NCI-H345 treated with DMSO at 0.1 percent for 48 hours (cell line): ENCODE results near the gene NDUFAF8.

Experiments
- DNase-seq: peaks from one replicate; lab custom pipeline; 2025; ENCODE audit not compliant: unreplicated experiment; lab: John Stamatoyannopoulos, UW

Gene NDUFAF8

DNA sequence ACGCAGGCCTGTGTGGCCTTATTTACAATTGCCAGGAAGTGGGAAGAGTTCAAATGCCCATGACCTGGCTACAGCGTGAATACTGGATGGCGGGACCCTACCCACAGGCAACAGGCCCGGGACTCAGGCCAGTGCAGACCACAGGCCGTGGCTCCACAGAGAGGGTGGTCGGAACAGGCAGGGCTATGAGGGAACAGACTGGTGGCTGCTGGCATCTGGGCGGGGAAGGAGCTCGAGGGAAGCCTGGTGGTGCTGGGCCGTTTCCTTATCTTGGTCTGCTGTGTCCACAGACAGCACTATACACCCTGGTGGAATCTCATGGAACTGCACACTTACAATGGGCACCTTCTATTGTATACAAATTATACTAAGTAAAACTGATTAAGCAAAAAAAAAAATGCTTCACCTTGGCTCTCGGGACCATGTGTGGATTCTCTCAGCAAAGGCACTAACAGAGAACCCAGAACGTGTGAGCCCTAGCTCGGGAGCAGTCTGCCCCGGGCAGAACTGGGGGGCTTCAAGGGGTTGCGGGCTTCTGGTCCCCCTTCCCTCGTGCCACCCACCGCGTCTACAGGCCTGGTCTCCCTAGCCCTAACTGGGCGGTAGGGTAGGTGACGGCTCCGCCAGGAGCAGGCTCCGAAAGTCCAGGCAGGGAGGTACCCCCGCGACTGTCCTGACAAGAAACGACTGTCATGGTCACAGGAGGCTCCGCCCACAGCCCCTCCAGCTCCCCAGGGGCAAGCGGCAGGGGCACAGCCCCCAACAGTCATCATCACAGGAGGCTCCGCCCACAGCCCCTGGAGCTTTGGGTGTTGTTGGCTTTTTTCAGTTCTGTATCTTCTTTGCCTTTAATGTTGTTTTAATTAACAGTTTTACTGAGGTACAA lies 38.2 kb upstream of the NDUFAF8 start:
- peak; percentile 5 for DNase-seq

DNA sequence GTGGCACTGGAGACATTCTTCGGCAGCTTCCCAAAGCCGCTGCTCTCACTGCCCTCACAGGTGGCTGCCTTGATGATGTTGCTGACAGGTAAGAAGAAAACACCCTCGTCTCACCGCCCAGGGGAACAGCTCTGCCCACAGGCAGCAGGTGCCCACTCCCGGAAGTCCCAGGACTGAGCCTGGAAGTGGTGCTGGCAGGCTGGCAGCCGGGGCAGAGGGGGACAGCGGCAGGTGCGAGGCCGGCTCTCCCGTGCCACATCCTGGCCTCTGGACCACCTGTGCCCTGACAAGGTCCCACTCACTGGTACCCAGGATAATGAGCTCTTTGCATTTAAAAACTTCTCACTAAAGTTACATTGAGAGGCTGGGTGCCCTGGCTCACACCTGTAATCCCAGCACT lies 36.8 kb upstream of the NDUFAF8 start:
- no peak for DNase-seq

GRCh38 chr17:81203136-81203535 lies 36.0 kb upstream of the NDUFAF8 start:
- no peak for DNase-seq

DNA sequence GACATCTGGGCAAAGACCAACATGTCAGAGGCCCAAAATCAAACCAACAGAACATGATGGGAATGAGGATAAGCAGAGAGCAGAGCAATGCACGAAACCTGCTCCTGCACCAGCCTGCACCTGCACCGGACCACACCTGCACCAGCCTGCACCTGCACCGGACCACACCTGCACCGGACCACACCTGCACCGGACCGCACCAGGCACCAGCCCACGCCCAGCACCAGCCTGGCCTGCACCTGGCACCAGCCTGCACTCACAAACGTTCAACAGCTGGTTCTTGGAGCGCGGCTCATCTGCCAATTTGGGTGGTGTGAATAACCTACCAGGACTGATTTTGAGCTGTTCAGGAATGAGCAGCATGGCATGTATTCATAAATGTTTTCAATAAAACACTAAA lies 34.5 kb upstream of the NDUFAF8 start:
- DNase-seq, result no peak

DNA sequence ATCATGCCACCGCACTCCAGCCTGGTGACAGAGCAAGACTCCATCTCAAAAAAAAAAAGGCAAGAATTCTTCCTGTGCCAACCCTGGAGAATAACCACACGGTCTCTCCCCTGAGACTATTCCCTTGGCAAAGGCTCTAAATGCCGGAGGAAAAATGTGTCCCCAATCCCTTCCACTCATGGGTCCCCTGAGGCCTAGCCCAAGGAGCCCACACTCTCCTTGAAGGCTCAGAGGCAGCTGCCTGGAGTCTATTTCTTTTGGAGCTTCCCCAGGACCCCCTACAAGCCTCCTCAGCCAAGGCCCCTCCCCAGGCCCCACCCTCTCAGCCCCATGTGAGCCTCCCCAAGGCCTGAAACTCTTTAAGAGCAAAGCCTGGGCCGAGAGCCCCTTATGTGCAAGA lies 33.0 kb upstream of the NDUFAF8 start:
- no peak for DNase-seq

DNA sequence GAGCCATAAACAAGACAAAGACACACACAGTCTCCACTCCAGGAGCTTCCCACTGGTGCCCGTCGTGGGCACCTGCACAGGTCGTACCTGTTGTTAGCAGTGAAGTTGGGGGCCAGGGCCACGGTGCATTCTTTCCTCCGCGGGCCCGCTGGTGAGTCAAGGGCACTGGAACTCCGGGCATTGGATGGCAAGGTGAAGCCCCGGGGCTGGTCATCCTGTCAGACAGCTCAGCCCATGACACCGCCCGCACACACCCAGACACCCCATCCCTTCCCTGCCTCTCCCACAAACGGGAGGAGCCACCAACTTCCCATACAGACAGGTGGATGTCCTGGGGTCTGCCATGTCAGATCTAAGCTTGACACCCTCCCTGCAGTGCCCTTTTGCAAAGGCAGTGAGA lies 32.5 kb upstream of the NDUFAF8 start:
- no peak for DNase-seq

DNA sequence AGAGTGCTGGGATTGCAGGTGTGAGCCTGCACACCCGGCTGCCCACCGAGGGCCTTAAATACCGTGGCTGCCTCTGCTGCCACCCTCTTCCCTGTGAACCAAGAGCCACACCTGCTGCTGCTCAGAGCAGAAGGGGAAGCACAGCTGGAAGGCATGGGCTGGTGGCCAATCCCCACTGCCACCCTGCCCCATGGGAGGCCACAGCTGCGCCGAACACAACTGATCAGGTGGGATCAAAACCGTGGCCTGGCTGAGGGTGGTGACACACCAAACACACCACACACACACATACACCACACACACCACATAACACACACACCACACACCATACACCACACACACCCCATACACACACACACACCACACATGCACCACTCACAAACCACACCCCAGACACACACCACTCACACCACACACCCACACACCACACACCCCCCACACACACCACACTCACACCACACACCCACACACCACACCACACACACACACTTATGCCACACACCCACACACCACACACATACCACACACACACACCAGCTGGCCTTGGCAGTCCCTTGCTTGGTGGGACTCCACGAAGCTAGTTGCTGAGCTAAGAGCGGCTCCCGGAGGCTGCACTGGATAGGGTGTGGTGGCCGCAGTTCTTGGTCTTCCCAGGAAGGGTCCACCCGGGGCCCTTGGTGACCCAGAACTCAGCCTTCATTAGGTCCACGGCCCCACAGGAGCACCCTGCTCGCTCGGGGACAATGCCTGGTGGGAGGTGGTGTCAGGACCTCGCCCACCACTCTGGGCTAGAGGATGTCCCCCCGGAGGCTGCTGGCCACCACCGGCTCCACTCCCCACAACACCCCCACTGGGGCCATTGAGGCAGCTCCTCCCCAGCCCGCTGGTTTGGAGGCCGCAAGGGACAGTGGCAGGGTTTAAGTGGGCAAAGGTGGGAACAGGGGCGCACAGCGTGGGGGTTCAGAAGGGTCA lies 31.2 kb upstream of the NDUFAF8 start:
- DNase-seq, result peak; percentile 37

DNA sequence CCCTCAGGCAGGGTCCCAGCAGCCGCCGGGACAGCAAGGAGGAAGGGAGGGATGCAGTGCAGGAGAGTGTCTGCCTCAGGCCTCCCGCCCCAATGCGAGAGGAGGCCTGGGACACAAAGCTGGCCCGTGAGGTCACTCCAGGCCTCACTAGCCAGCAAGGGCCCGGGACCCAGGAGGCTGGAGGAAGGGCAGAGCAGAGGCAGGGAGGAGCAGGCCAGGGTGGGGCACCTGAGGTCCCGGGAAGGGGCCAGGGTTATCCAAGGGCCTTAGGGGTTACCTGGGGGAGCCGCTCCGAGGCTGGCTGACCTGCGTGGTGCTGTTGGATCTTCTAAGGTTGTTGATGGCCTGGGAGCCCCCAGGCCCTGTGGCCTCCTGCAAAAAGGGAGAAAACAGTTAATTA lies 30.5 kb upstream of the NDUFAF8 start:
- no peak for DNase-seq

- no peak for DNase-seq
These were observed 30.0 kb upstream of the NDUFAF8 start for GRCh38 chr17:81209141-81209540.

GRCh38 chr17:81210466-81210865 lies 28.7 kb upstream of the NDUFAF8 start:
- no peak for DNase-seq

DNA sequence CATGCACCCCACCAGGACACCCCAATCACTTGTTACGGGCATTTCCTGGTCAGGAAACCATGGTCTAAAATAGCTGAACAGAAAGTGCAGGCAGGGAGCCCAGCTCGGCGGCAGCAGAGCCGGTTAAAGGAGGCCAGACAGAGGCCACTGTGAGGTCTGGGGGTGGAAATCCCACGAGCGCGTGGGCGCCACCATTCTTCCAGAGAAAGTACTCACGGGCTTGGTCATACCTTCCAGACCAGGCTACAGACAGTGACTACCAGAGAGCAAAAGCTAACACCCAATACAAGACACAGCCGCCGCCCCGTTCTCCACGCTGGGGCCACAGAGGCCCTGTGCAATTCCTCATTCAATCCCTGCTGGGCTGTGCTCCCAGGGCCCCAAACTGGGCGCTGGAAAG lies 28.2 kb upstream of the NDUFAF8 start:
- DNase-seq, result no peak

DNA sequence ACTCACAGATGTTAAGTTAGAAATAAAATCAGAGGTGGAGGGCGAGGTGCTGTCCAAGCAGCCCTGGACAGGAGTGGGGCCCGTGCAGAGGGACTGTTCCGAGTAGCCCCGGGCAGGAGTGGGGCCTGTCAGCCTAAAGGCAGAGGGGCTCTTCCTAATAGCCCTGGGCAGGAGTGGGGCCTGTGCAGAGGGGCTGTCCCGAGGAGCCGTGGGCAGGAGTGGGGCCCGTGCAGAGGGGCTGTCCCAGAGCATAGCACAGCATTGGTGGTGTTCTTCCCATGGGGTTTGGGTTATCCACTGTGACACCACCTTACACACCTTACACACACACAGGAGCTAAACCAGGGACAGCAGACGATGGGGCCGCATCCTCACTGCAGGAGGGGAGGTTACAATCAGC lies 26.8 kb upstream of the NDUFAF8 start:
- DNase-seq, result no peak

DNA sequence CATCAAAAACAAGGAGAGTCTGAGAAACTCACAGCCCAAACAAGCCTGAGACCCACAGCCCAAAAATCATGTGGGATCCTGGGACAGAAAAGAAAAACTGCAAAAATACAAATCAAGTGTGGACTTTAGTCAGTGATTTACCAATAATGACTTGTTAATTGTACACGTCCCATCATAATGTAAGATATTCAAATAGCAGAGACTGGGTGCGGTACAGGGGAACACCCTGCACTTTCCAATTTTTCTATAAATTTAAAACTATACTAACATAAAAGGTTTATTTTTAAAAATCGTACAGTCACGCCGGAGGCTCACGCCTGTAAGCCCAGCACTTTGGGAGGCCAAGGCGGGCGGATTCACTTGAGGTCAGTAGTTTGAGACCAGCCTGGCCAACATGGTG lies 25.1 kb upstream of the NDUFAF8 start:
- no peak for DNase-seq

DNA sequence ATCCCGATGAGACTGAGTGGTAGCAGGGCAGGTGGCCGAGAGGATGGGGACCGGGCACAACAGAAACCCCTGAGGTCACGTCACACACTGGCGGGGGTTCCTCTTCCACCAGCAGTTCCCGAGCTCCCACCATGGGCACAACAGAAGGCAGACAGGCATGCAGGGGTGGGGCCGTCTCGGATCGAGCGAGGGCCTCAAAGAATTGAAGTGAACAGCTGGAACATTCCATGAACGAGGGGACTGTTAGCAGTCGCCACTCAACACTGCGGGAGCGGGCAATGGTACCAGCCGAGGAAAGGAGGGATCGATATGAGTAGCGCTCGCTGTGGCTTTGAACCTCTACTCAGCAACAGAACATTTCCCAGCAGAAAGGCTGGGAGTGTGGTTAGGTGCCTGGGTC lies 21.6 kb upstream of the NDUFAF8 start:
- DNase-seq, result no peak

- DNase-seq, result no peak
These were observed 20.7 kb upstream of the NDUFAF8 start for GRCh38 chr17:81218459-81218858.

GRCh38 chr17:81218991-81219390 lies 20.1 kb upstream of the NDUFAF8 start:
- no peak for DNase-seq

DNA sequence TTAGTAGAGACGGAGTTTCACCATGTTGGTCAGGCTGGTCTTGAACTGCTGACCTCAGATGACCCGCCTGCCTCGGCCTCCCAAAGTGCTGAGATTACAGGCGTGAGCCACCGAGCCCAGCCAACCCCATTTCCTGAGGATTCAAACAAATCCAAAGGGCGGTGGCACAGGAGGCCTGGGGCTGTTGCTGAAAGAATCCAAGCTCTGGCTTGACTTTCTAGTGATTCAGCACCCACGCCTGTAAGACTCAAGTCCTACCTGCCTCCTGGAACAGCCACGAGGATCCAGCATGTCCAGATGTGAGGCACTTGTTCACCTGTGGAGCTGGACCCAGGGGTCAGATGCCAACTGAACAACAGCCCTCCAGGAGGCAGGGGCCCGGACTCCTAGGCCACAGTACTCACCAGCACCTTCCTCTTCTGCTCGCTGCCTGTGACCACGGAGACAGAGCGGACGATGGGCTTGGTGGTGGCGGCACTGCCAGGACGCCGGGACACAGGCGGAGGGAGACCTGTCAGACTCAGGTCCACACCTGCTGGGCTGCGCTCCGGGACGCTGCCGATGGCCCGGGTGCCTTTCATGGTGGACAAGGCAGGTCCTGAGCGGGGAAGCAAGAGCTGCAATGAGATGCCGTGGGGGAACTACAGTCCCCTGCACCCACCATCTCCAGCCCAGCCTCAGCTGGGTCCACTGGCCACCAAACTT lies 19.5 kb upstream of the NDUFAF8 start:
- DNase-seq, result no peak

- DNase-seq, result no peak
These were observed 17.7 kb upstream of the NDUFAF8 start for GRCh38 chr17:81221371-81221841.

DNA sequence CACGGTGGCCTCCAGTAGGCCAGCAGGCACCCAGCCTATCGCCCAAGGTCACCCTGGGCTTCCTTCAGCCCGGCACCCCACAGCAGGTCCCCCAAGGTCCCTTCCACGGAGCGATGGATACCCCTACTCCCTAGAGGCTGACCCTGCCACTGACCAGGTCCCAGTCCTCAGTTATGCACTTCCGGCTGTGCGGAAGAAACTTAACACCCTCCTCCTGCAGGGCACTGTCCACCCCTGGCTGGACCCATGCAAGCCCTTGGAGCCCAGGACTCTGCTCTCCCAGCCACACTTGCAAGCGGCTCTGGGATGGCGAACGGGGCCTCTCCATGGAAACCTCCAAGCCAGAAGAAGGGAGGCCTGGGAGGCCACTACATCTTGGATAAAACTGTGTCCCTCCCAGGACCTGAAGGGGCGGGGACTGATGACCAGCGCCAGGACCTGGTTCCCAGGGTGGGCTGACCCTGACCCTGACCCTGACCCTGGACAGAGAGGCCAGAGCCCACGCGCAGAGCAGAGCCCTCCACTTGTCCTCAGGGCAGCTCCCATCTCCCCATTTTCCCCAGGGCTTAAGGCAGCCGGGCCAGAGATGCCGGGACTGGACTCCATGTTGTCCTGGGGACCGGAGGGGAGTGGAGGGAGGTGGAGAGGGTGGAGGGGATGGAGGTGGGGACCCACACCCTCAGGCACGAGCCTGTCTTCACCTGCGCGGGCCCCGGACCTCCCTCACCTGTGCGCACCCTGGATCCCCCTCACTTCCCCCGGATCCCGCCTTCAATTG lies 17.1 kb upstream of the NDUFAF8 start:
- DNase-seq, result no peak

GRCh38 chr17:81222620-81222905 lies 16.6 kb upstream of the NDUFAF8 start:
- DNase-seq, result no peak
